ENCODE data around the gene NARF.

NARF gene

GRCh38 chr17:82518826-82519810 is 60.6 kb downstream of the NARF start, which contains the start of gene FOXK2:
Gene FOXK2 (plus strand): TSS chr17:82519732. CDS start chr17:82519889, 157 bp downstream.
- H3K9ac ChIP-seq = peak within 1 kb of the TSS; percentile 94
- no peaks in the 10 kb centered on the region for H3K36me3 ChIP-seq (ENCODE audit: insufficient read depth)
- H2AFZ ChIP-seq (ENCODE audit: low read depth) = peak within 1 kb of the TSS; percentile 79
- H3K4me3 ChIP-seq (IDR thresholded peaks at IDR 0.05; ENCODE audit: insufficient read depth, low read depth, low read length) = no peak within 1 kb of the TSS
- peaks cover 22% of the 10 kb centered on the region for H3K4me1 ChIP-seq (ENCODE audit: low read depth, poor library complexity, severe bottlenecking)
- H3K4me2 ChIP-seq = peak within 1 kb of the TSS; percentile 79
- peaks cover 40% of the 10 kb centered on the region for H3K79me2 ChIP-seq (ENCODE audit: insufficient read depth, low read depth)
- H3K27ac ChIP-seq = peak within 1 kb of the TSS; percentile 91
- no peaks in the 10 kb centered on the region for H3K27me3 ChIP-seq (ENCODE audit: insufficient read depth, low read depth)
- TF ChIP-seq CTCF (conservative IDR thresholded peaks at IDR 0.05; ENCODE audit: low read depth, low read length) = no peak
- H4K20me1 ChIP-seq (ENCODE audit: insufficient read depth) = peaks cover 29% of the 10 kb centered on the region

- Histone ChIP-seq H2AFZ (ENCODE audit: low read depth) (peak overlapping the region; percentile 23; the same call in 1 of the 2 replicates), H3K27me3 (ENCODE audit: insufficient read depth, low read depth) (no peaks in the 10 kb centered on the region), H3K4me1 (ENCODE audit: low read depth, poor library complexity, severe bottlenecking) (peaks cover 28% of the 10 kb centered on the region), H3K4me3 (IDR thresholded peaks at IDR 0.05; ENCODE audit: insufficient read depth, low read depth, low read length) (no peak overlapping the region), H3K79me2 (ENCODE audit: insufficient read depth, low read depth) (peaks cover 51% of the 10 kb centered on the region), H4K20me1 (ENCODE audit: insufficient read depth) (peaks cover 40% of the 10 kb centered on the region), H3K27ac (peak overlapping the region; percentile 66), H3K9ac (peak overlapping the region; percentile 78), H3K36me3 (ENCODE audit: insufficient read depth) (no peaks in the 10 kb centered on the region), H3K4me2 (peak overlapping the region; percentile 79)
- TF ChIP-seq CTCF (conservative IDR thresholded peaks at IDR 0.05; ENCODE audit: low read depth, low read length) = no peak
Observed at GRCh38 chr17:82519971-82520903, 61.7 kb downstream of the NARF start.

GRCh38 chr17:82524540-82524939 is 66.0 kb downstream of the NARF start:
- no peak overlapping the region for H3K27ac ChIP-seq
- no peaks in the 10 kb centered on the region for H3K27me3 ChIP-seq (ENCODE audit: insufficient read depth, low read depth)
- no peak overlapping the region for H2AFZ ChIP-seq (ENCODE audit: low read depth)
- peaks cover 94% of the 10 kb centered on the region for H3K79me2 ChIP-seq (ENCODE audit: insufficient read depth, low read depth)
- H3K4me2 ChIP-seq = no peak overlapping the region
- no peak overlapping the region for H3K4me3 ChIP-seq (IDR thresholded peaks at IDR 0.05; ENCODE audit: insufficient read depth, low read depth, low read length)
- peaks cover 25% of the 10 kb centered on the region for H3K4me1 ChIP-seq (ENCODE audit: low read depth, poor library complexity, severe bottlenecking)
- no peaks in the 10 kb centered on the region for H3K36me3 ChIP-seq (ENCODE audit: insufficient read depth)
- peaks cover 71% of the 10 kb centered on the region for H4K20me1 ChIP-seq (ENCODE audit: insufficient read depth)
- no peak overlapping the region for H3K9ac ChIP-seq
- no peak for TF ChIP-seq CTCF (conservative IDR thresholded peaks at IDR 0.05; ENCODE audit: low read depth, low read length)

GRCh38 chr17:82525712-82526111 is 67.2 kb downstream of the NARF start:
- peaks cover 36% of the 10 kb centered on the region for H3K4me1 ChIP-seq (ENCODE audit: low read depth, poor library complexity, severe bottlenecking)
- no peak overlapping the region for H3K27ac ChIP-seq
- no peak overlapping the region for H2AFZ ChIP-seq (ENCODE audit: low read depth)
- no peaks in the 10 kb centered on the region for H3K27me3 ChIP-seq (ENCODE audit: insufficient read depth, low read depth)
- H3K4me2 ChIP-seq = no peak overlapping the region
- no peak for TF ChIP-seq CTCF (conservative IDR thresholded peaks at IDR 0.05; ENCODE audit: low read depth, low read length)
- no peaks in the 10 kb centered on the region for H3K36me3 ChIP-seq (ENCODE audit: insufficient read depth)
- no peak overlapping the region for H3K9ac ChIP-seq
- H4K20me1 ChIP-seq (ENCODE audit: insufficient read depth) = peaks cover 76% of the 10 kb centered on the region
- H3K4me3 ChIP-seq (IDR thresholded peaks at IDR 0.05; ENCODE audit: insufficient read depth, low read depth, low read length) = no peak overlapping the region
- H3K79me2 ChIP-seq (ENCODE audit: insufficient read depth, low read depth) = peaks cover 100% of the 10 kb centered on the region

Measured in KMS-11 (cell line).